HG02840 (cell line): ENCODE data around the gene MBOAT2.
A peak's percentile ranks its signal among the peaks of the same experiment; 100 is the strongest.

Source experiments
- ATAC-seq: cut with Tn5 transposase; IDR thresholded peaks from one replicate; pipeline ENCODE4 v1.9.1; 2021; ENCODE audit warnings: mild to moderate bottlenecking, moderate library complexity, moderate number of reproducible peaks; ENCODE audit not compliant: unreplicated experiment, low FRiP score

The MBOAT2 gene

DNA sequence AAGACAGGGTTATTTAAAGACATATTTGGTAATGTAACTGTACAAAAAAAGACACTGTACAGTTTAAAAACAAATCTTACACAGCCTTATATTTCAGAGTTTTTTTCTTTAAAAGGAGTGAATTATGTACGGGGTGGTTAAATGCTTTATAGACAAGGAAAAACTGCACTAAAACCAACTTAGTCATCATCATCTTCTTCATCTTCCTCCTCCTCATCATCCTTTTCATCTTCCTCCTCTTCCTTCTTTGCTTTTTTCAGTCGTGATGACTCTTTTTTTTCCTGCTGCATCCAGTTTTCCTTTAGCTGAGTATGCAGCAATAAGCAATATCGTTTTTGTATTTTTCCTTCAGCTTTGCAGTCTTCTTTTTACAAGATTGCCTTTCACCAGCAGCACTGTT lies 14.6 kb upstream of the MBOAT2 start:
- no peak for ATAC-seq

DNA sequence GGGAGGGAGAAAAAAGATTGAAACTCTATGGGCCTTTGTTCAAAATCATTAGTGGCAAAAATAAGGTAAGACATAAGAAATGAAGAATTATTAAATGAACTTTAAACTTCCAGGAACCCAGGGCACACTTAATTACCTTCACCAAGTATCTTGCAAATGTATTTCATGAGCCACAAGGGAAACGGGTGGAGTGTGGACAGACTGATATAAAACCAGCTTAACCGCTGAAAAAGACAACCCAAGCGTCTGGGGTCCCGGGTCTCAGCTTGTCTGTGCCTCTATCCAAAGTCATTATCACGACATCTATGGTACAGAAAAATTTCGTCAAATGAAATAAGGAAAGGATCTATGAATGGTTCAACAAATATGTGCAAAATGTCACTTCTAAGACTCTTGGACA lies 13.9 kb upstream of the MBOAT2 start:
- no peak for ATAC-seq

DNA sequence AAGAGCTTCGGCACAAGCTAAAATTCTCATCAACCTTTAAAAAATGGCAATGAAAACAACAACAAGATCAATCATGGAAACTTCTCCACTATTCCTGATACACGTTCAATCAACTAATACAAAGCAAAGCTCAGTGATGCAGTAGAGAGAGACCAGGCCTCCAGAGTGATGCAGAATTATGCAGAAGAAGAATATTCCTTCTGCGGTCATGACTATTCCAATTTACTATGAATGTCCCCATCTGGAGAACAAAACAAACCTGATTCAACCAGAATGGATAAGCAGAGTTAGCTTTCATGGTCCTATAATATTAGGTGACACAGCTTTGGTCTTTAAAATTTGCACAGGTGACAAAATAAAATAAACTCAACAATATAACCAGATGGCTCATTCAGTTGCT lies 12.5 kb upstream of the MBOAT2 start:
- no peak for ATAC-seq

DNA sequence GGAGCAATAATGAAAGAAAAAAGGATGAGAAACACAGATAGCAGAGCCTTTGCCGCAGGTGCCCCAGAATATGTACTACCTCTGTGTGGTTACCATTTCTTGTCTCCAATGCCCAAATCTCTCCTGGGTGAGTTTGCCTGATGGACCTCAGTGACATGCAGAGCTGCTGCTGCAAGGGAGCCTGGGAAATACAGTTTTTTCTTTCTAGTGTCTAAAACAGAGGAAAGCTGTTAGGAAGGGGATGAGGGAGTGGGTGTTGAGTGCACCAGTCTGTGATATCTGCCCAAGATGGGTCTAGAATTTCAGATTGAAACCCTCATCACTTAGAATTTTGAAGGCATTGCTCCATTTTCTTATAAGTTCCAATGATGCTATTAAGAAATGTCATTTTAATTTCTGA lies 9.9 kb upstream of the MBOAT2 start:
- ATAC-seq: no peak

DNA sequence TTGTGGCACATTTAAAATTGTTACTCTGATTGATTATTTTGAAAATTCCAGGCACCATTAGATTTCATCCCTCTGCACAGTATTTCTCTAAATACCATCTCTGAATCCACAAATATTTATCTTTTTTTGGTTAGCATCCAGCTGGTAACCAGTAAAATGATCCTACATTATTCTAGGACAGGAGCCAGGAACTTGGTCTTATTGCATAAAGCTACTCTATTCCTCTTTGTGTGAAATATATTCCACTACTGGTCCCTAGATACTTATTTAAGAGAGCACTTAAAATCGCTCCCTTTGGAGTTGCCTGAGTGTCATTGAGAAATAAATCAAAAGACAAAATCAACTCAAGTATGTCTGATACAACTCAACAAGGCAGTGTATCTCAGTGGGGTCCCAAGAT lies 7.4 kb upstream of the MBOAT2 start:
- ATAC-seq: no peak

DNA sequence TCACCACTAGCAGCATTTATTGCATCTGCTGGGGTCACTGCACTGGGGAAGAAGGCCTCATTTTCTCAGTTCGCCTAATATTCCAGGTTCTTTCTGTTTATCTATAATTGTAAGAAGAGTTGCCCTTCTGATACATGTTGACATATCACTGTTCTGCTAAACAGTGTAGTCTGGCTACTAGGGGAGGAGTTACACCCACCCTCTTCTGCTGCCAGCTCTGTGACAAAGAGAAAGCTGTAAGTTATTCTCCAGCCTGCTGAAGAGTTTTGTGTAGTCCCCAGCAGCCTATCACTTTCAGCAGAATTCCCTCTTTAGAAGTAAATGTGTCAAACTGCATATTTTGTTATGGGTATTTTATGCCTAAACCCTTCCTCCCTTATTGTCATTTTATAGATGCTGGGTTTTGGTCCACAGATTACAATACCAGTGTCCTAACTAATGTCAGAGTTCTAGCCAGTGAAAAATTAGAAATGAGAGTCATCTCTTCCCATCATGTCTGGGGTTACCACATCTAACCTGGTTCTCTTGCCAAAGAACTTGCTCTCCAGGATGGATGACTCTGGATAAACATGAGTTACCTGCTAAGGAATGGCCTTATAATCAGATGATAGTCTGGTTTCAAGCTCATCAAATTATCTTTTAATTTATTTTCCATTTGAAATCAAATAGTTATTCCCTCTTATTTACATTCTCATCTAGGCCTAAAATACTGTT lies 5.6 kb upstream of the MBOAT2 start:
- no peak for ATAC-seq

DNA sequence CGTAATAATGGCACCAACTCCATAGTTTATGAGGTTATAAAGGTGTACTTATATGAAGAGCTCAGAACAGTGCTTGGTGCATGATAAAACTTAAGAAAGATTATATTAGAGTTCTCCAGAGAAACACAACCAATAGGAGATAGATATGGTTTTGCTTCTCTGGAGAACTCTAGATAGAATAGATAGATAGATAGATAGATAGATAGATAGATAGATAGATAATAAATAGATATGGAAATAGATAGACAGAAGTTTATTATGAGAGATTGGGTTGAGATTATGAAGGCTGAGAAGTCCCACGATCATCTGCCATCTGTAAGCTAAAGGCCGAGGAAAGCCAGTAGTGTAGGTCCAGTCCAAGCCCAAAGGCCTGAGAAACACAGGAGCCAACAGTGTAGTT lies 2.9 kb upstream of the MBOAT2 start:
- no peak for ATAC-seq

DNA sequence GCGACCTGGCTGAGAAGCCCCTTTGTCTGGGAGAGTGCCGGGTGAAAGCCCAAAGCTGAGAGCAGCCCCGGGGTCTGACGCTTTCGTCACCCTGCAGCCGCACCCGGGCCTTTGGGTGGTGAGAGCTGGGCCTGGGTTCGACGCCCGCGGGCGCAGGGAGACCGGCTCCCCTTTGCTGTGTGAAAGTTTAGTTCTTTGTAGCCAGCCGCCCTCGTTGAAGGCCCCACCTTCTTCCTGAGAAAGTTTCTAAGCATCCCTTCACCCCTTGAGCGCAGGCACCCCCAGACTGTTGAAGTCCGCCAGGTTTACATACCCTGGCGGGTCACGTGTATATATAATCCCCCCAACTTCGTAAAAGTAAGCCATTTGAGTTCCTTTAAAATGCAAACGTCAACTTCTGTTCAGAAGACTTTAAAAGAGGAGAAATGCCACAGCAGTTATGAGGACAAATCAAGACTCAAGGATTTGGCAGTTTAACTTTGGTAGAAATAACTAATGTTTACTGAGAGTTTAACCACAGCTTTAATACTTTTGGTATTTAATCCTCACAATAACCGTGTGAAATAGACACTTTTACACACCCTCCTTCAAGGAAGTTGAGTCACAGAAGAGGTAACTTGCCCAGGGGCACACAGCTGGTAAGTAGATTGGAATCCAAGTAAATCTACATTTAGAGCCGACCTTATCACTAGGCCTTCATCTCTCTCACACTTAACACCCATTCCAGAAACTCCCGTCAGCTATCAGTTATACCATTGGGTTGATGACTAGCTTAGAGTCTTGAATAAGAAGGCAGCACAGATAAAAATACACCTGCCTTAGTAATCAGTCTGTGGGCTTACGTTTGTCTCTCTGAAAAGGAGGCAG lies 1.1 kb upstream of the MBOAT2 start:
- peak; percentile 26 for ATAC-seq

DNA sequence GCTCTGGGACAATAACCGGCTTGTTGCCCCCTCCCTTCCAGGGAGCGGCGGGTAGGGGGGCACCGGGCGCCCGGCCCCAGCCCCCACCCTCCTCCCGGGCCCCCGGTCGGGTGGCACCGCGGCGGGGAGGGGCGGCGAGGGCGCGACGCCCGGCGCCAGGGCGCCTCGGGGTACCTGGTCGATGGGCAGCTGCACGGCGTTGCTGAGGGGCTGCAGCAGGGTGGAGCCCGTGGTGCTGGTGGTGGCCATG lies 193 bp downstream of the MBOAT2 start:
- ATAC-seq: no peak

DNA sequence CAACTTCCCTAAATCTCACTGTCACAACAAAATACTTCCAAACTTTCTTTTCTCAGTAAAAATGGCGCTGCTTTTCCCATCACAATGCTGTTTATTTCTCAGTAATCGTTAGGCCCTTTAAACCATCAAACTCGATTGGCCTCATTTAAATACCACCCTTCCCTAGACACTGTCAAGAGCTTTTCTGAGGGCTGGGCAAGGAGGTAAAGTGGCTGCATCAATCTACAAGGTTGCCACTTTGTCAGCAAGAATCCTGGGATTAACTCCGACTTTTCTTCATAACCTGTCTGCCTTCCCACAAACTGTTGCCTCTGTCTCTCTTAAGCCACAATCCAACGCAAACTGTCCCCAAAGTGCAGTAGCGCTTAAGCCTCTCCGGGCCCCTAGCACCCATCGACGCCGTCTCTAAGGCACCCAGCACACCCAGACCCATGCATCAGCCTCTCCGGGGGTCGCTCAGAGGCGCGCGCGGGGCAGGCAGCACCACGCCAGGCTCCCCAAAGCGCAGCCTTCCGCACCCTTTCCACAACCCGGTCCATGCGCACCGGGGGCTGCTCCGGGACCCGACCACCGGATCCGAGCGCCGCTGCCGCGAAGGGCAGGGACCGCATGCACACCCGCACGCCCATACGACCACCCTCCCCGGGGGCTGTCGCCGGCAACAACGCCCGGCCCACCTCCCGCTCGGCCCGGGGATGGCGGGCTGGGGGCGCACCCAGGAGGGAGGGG lies 683 bp downstream of the MBOAT2 start:
- ATAC-seq: no peak

DNA sequence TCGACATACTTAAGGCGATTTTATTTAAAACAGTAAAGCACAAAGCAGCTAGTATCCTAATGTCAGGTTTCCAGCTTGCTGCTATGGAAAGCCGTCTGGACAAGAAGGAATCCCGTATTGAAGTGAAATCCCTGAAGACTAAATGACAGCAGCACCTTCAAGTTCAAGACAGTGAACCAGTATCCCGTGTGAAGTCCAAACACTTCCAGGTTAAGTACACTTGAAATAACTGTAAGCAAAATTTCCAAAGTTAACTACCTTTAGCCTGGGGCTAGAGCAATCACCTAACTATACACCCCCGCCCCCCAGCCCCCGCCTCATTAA lies 1.2 kb downstream of the MBOAT2 start:
- no peak for ATAC-seq

DNA sequence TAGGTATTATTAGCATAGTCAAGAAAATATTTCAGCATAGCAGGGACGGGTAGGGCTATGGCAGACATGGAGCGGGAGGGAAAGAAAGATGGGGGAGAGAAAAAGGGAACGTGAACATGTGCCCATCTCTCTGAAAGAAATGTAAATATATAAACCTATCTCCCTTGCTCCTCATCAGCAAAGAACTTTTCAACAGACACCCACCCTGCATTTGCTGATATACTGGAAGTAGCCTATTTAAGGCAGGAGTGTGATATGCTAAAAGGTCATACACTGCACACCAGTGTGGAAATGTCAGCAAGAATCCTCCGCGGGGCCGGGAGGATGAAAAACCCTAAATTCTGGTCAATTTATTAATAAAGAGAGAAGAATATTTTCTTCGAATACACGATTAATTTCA lies 1.7 kb downstream of the MBOAT2 start:
- ATAC-seq: no peak

DNA sequence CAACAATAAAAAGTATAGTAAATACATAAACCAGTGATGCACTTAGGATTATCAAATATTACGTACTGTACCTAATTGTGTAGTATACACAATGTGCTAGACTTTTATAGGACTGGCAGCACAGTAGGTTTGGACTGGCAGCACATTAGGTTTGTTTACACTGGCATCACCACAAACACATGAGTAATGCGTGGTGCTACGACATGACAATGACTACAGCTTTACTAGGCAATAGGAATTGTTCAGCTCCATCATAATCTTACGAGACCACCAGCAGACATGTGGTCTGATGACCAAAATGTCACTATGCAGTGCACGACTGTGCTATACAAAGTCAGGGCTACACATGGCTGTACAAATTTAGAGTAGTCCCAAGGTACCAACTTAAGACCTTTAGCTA lies 2.3 kb downstream of the MBOAT2 start:
- ATAC-seq: no peak

DNA sequence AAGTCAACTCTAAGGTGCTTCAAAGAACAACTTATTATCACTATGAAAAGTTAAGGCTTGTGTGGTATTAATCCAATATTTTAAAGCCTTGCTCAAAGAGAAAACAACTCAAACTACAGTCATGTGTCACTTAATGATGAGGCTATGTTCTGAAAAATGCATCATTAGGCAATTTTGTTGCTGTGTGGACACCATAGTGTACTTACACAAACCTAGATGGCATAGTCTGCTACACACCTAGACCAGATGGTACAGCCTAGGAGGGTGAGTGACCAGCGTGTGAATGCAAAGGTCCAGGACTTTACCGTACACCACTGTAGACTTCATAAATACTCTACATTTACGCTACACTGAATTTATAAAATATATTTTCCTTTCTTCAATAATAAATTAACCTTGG lies 3.0 kb downstream of the MBOAT2 start:
- no peak for ATAC-seq

DNA sequence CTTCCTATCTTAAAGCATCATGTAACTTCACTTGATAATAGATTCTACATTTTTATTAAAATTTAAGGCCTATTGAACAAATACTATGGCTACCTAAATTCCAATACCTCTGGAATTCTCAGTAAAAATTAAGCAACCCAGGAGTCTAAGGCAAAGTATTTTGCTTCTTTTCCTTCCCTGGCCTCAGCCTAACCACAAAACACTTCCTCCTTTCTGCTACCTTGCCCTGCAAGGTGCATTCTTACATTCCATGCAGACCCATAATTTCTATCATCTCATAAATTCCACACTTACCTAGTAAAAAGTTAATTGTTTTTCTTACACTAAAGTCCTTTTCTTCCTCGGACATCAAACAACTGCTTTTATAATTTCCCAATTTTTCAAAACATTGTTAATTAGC lies 3.7 kb downstream of the MBOAT2 start:
- ATAC-seq: no peak

DNA sequence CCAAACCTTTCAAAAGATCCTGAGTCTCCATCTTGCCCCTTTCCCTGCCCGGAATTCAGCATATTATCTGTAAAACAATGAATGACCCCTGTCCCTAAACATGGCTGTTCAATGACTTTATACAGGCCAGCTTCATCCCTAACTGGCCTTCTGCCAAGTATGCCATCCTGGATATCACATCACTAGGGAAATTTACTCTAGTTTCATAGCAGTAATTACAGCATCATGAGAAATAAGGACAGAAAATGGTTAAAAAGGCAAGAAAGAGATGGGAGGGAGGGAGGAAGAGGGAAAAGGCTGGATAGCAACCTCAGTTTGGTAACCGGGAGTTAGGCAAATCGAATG lies 4.4 kb downstream of the MBOAT2 start:
- ATAC-seq: no peak

DNA sequence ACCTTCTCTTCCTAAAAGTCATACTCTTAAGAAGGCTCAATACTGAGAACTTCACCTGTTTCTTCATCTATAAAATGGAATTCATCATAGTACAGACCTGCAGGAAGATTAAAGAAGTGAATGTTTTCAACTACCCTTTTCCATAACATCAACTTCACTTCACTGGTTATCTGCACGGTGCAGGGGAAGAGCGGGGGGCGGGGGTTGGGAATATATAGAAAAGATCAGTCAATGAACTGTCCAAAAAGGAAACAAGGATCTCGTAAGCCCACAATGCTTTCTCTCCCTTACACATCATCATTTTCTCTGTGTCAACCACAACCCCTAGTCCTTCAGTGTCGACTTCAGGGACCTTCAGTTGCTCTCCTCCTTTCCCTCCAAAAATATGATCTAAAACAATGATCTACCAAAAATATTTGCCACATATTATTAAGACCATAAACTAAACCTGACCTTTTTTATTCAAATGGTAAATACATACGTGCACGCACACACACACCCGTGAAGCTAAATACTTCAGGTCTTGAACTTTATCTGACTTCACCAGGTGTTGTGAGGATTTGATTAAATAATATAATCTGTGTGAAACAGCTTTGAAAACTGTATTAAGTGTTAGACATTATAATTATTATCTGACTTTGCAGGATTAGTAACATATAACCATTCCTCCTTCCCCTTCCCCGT lies 4.9 kb downstream of the MBOAT2 start:
- no peak for ATAC-seq

DNA sequence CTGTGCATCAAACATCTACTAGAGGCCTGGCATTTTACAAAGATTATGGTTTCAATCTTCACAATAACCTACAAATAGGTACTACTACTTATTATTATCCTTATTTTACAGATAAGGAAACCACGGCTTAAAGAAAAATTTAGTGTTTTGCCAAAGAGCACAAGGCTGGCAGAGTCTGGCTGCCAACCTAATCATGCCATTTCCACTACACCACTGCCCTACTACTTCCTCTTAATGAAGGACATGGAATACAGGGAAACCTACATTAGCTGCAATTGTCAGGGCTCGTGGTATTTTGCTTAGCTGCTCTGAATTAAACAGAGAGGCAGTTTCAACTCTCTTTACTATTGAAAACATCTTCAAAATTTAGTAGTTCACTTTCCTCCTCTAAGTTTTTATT lies 5.9 kb downstream of the MBOAT2 start:
- no peak for ATAC-seq

DNA sequence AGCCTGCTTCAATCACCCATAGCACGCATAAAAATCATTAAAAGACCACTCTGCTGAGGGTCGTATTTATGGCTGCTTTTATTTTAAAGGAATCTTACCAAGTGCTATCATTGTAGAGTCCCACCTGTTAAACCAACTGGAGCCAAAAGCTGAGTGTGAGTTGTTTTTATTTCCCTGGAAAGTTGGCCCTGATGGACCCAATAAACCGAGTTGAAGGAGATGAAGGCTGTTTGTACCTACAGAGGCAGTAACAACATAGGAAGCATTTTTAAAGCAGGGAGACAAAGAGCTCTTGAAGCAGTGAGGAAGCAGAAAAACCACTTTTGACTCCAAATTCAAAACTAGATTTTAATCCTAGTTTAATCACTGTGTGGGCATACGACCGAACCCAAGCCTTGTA lies 6.4 kb downstream of the MBOAT2 start:
- ATAC-seq: no peak

DNA sequence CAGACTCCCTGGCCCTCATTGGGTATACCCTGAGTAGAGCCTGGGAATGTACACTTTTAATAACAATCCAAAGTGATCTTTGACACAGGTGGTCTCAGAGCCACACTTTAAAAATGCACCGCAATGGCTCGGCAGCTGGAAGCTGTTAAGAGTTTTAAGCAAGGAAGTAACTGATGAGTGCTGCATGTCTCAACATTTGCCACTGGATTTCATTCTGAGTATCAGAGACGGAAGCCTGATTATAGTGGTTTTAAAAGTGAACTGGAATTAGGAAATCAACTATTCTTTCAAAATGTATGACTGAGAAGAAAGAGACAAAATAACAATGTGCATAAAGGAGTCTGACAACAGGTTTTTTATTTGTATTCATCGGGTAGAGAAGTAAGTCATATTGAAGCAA lies 7.5 kb downstream of the MBOAT2 start:
- ATAC-seq: no peak

DNA sequence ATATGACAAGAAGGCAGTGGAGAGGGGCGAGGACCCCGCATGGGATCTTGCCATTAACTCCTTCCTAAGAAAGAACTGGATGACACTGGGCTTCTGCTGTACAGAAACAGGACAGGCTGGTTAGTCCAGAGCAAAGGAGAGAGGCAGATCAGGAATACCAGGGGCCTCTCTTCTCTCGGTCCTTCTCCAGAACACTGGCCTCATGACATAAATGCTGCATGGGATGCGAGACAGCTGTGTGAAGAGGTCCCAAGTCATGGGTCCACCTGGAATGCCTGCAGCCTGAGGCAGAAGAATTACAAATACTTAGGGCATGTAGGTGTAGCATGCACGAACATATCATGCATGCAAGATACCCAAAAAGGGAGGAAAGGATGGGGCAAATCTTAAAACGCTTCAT lies 9.1 kb downstream of the MBOAT2 start:
- no peak for ATAC-seq

DNA sequence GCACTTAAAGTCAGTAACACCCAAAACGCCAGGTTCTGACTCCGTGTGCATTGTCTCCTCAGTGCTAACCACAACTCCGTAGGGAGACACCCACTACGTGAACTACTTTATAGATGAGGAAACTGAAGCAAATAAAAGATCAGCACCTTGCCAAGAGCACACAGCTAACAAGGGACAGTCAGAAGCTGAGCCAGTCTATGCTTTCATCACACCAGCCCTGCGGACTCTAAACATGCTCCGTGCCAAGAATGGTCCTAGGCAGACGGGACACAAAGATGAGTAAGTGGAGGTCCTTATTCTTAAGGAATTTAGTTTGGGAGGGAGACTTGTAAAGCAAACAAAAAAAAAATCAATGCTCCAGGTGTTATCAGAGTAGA lies 9.6 kb downstream of the MBOAT2 start:
- ATAC-seq: no peak
